Daoy (cell line): ENCODE data around the gene YY1AP1. TPM values are rescaled to one million over a fixed set of nuclear protein-coding genes. Genes with fewer than 3 reads are reported as not detected.
"Not testable (repeated sequence)": the region's sequence is repeated elsewhere in the genome, so short reads cannot be mapped to it uniquely, and the experiment has no call there.

ENCODE experiments used
- DNase-seq: peaks from one replicate; pipeline ENCODE4 v3.0.0-alpha.2; 2015; ENCODE audit warnings: low read depth
- total RNA-seq: library from RNA; depleted of rRNA; stranded (reverse); fragments of >200 nt; shearing (Covaris generic); gene quantifications from 2 replicates; pipeline ENCODE4 v1.2.3, GENCODE V29; 2014

Gene YY1AP1
- total RNA-seq, 1 experiment from 2014 or later: 27.5 TPM

DNA sequence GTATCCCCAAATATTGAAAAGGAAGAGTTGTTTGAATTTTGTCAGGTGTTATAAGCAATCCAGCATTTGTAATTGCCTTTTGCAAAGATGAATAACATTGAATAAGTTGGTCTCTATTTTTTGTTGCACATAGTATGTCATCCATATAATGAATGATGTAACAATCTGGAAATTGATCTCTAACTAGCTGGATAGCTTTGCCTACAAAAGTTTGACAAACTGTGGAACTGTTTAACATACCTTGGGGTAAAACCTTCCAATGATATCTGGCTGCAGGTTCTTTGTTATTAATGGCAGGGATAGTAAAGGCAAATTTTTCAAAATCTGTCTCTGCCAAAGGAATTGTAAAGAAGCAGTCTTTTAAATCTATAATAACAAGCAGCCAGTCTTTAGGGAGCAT is 8.0 kb upstream of the YY1AP1 start:
- no peak for DNase-seq

DNA sequence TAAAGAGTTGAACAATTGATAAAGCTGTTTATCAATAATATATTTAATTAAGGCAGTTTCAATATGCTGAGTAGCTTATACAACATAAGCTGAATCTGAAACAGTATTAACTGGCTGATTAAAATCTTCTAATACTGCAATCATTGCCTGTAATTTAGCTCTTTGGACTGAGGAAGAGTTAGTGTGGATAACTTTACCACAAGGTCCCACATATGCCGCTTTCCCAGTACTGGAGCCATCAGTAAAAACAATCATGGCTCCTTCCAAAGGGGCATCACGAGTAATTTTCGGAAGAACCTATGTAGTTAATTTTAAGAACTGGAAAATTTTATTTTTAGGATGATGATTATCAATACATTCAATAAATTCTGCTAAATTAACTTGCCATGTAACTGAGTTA is 7.0 kb upstream of the YY1AP1 start:
- DNase-seq: no peak

DNA sequence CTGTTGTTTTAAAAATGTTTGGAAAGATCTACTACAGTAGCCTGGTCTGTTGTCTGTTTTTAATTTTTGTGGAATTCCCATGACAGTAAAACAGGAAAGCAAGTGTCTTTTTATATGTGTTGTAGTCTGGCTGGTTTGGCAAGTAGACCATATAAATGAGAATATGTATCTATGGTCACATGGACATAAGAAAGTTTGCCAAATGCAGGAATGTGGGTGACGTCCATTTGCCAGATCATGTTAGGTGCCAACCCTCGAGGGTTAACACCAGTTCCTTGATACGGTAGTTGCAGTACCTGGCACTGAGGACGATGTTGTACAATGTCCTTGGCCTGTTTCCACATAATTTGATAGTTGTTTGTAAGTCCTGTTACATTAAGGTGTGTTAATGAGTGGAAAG is 6.5 kb upstream of the YY1AP1 start:
- DNase-seq: no peak

DNA sequence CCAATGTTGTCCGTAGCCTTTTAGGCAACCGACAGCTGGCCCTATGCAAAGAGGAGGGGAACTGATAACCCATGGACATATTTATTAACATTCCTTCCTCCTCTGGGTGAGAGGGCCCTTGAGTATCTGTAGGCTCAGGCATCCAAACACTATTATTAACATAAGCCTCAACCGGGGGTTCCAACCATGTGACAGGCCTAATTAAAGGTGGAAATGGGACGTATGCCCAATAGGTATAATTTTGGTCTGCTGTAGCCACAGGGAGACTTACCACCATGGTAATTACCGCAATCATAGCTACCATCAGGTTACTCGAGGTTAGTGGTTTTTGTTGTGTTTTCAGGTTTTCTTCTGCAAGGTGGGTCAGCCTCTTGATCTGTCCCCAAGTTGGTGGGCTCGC is 5.6 kb upstream of the YY1AP1 start:
- DNase-seq: no peak

DNA sequence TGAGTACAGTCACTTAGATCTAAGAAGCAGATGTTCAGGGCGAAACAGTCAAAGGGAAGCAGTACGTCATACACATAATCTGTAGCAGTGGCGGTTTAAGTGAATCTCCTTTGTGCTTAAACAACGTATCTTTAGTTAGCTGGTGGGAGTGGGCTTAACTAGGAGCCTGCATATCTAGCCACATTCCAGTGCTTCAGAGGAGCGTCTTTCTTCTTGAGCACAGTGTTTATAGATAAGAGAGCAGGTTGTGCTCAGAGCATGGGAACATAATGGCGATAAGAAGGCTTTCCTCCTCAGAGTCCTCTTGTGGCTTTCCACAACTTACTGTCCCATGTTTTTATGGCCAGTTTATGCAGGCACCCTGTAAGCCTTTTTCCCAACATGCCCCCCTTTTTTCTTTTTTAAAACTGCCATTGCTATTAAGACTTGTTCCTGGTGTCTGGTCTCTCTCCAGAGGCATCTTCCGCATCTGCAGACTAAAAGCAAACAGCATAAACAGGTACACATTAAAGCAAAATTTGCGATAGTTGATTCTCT is 3.5 kb upstream of the YY1AP1 start:
- no peak for DNase-seq

DNA sequence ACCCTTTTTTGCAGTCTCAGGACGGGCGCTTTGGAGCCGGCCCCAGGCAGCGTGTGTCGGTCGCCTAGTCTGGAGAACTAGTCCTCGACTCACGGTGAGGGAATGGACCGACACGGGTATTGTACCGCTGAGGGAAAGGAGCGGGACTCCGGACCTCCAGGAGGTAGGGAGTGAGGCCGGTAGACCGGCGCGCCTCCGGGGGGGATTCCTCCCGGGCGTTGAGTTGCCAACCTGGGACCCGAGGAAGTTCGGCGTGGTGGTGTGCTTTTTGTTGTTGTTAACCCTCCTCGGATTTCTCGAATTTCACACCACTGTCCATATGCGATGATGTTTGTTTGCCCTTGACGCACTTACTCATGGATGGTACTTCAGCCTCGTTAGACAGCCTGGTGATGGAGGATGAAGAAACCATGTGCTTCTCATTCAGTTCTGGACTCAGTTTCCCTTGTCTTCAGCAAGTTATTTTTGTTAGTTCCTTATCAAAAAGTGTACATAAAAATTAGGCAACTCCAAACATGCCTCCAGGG is 570 bp upstream of the YY1AP1 start, which contains the start of gene DAP3:
DAP3 (plus strand) TSS at position 11 of the 527 bp plus-strand sequence. CDS start 20,689 bp downstream, outside the sequence.
- DNase-seq: not testable (repeated sequence)

DNA sequence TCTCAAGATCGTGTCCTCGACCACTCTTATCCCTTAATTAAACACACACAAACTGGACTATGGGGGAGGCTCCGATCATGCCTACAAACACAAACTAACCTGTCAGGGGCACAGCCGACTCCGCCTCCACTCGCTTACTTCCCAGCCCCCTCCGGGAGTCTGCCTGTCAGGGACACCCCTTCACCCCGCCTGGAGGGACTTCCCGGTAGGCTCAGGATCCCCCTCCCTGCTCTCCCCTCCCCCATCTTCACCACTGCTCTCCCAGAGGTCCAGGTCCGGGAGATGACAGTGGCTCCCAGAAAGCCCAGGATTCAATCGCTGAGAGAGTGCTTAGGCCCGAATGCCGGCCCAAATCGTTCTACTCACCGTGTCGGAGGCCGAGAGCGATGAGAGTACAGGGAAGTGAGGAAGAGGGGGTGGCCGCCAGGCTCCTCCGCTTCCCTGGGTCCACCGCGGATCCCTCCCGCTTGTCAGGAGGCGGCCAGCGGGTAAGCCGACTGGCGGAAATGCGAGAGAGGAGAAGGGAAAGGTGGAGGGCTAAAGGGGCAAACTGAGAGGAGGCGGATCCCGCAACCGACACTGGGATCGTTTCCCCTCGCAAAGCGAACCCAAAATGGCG is 760 bp downstream of the YY1AP1 start:
- DNase-seq: not testable (repeated sequence)

DNA sequence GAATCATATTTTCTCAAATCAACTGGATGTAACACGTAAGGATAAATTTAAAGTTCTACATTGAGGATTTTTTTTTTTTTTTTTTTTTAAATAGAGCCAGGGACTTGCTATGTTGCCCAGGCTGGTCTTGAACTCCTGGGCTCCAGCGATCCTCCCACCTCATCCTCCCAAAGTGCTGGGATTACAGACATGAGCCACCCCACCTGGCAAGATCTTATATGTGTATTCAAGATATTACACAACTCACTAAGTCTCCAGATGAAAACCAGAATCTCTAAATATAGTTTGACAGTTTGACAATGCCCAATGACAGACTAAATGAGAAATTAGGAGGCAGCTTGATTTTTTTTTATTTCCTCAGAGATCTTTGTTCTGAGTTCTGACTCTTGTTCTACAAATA is 6.8 kb downstream of the YY1AP1 start:
- no peak for DNase-seq

DNA sequence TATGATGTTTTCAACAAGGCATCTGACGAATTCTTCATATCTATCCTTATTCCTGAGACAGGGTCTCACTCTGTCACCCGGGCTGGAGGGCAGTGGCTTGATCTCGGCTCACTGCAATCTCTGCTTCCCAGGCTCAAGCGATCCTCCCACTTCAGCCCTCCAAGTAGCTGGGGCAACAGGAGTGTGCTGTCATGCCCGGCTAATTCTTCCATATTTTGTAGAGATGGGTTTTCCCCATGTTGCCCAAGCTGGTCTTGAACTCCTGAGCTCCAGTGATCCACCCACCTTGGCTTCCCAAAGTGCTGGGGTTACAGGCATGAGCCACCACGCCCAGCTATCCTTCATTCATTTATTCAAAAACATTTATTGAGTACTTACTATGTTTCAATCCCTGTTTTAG is 8.0 kb downstream of the YY1AP1 start:
- DNase-seq: no peak

DNA sequence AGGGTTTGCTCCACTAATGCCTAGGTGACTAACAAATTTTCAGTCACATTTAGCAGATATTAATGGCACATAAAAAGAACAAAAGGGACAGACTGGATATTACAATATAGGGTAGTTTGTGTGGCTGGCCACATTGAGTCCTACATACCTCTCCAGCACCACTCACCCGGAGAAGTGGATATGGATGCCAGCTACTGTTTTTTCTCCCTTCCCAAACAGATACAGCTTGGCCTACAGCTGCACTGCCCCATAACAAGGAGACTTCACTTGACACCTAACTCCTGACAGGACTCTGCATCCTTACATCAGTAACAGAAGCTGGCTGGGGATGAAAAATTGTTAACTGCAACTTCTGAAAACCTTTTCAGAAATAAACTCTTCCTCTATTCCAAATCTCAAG is 9.6 kb downstream of the YY1AP1 start:
- DNase-seq: not testable (repeated sequence)

DNA sequence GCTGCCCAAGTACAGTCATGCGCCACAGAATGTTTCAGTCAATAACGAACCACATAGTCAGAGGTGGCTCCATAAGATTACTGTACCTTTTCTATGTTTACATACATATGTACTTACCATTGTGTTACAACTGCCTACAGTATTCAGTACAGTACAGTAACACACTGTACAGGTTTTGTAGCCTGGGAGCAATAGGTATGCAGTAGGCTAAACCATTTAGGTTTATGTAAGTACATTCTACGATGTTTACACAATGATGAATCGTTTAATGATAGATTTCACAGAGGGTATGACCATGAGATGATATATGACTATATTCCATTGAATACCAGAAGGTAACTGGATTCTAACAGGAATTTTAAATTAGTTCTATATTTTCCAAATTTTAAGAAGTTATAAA is 10.5 kb downstream of the YY1AP1 start:
- DNase-seq: no peak

DNA sequence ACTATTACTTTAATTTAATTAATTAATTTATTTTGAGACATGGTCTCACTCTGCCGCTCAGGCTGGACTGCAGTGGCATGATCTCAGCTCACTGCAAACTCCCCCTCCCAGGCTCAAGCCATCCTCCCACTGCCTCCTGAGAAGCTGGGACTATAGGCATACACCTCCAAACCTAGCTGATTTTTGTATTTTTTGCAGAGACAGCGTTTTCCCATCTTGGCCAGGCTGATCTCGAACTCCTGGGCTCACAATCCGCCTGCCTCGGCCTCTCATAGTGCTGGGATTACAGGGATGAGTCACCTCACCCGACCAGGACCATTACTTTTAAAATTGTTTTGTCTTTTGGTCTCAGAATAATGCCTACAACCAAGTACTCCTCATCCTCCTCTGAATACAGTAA is 15.6 kb downstream of the YY1AP1 start:
- no peak for DNase-seq

DNA sequence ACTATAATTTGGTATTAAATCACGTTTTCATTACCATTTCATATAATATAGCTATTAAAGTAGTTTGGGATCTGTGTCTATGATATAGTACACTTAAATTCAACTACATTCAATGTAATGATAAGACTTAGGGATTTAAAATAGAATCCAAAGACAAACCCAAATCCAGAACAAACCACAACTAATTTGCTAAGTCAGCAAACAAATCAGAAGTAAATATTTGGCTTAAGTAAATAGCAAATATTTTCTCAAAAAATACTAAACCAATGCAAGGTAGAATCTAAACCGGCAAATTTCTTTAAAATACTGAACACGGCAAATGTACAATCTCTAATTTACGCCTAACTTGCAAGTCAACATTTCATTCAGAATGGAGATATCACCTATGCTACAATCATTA is 16.8 kb downstream of the YY1AP1 start:
- no peak for DNase-seq

DNA sequence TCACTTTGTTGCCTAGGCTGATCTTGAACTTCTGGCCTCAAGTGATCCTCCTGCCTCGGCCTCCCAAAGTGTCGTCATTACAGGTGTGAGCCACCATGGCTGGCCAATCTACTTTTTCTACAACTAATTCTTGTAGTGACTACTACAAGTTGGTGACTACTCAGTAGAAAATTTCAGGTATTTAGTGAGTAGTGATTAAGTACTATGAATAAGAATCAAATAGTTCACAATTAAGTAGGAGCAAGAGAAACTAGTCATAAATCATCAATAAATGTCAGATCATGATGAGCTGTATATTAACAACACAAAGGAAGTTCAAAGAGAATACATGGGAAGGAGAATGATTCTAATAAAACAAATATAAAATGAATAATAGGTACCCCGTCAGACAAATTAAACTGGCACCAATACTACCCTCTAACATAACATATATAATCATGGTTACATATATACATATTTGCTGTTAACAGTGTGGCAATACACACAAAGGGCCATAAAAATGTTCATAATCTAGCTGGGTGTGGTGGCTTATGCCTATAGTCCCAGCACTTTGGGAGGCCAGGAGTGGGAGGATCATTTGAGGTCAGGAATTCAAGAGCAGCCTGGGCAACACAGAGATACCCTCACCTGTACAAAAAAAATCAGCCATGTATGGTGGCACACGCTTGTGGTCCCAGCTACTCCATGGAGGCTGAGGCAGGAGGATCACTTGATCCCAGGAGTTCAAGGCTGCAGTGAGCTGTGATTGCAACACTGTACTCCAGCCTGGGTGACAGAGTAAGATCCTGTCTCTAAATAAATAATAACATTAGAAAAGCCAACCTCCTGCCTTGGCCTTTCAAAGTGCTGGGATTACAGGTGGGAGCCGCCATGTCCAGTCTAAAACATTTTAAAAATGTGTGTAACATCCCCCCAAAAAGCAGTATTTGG is 19.1 kb downstream of the YY1AP1 start:
- DNase-seq: no peak

DNA sequence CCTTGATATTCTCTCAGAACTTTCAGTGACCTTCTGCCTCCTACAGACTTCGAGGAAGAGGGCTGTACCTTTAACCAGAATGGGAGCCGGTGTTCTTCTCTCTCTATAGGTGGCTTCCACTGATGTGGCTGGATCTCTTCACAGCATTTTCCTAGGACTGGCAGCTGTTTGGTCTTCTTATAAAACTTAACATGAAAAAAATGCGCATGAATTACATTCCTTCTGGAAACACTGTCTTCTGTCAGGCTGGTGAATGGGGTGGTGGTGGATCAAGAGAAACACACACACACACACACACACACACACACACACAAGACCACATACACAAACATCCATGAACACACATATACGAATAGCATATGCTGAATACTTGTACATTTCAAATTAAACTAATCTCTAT is 27.3 kb downstream of the YY1AP1 start:
- not testable (repeated sequence) for DNase-seq

DNA sequence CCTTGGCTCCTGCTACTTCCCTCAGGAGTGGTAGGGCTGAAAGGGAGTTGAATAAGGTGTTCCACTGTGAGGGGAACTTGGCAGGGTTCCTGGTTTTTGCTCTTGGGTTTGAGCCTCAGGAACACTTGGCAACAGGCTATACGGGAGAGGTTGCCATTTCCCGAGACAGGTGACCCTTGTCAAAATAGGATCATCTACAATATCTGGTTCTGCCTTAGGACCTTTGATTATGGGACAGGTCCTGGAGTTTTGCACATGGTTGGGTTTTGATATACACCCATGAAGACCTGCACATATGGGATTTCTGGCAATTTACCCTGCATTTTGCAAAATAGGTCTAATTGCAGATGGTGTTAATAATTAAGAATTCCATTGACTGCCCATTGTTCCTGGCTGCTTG is 31.1 kb downstream of the YY1AP1 start:
- DNase-seq: no peak

DNA sequence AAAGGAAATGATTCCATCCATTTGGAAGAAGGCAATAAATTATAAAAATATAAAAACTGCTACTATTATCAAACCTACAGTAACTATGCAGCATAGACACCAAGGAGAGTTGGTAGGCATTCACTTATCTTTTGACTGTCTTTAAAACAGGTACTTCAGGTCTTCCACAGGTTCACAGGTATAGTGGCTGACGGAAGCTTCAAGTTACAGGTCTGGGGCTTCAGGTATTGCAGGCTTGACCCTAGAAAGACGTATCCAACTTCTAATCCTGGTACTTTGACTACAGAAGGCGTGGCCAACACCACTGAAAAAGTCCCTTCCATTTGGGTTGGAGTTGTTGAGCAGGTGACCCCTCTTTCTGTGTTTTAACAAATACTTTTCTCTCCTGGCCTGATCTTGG is 35.6 kb downstream of the YY1AP1 start:
- DNase-seq: no peak

DNA sequence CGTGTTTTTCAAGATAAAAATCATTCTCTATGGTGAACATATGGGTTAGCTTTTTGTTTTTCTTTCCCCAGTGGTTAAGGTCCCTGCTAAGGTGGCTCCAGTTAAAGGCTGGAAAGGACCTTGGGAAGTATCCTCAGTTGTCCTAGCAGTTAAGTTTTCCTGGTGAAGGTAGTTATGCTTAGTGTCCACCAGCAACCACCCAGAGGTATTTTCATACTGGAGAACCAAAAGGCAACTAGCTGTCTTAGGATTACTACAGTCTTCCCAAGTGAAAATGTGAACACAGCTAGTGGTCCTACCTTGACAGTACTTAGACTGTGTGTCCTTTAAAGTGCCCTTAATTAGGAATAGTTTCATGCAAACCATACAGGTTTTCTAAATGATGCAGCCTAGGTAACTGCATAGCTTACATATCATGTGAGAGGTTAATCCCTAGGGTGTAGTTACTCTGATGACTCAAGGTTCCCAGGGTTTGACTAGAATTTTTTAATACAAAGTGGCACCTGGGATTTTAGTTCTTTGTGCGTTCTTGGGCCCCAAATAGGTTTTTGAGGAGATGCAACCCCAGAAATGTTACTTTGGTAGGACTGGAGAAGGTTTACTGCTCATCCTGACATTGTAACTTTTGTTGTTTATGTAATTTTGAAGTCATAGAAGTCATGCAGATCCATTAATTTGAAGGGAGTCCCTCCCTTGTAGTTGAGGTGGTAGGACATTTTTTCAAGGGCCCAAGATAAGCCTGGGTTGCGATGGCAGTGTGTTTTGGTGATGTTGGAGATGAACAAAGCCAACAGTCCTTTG is 36.5 kb downstream of the YY1AP1 start:
- peak; percentile 42 for DNase-seq

DNA sequence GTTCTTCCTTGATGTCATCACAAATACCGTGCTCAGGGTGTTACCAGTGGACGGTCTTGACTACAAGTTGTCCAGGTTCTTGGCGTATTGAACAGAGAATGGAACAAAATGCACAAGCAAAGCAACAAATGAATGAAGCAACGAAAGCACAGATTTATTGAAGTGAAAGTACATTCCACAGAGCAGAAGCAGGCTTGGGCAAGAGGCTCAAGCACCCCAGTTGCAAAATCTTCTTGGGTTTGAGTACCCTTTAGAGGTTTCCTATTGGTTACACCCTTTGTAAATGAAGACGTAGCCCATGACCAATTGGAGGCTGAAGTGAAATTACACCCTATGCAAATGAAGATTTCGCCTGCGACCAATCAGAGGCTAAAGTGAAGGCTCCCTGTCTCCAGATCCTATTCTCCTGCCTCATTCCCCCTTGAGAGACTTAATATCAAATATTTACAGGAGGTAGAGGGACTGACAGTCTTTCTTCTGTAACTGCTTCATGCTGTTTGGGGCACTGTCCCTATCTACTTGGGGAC is 38.3 kb downstream of the YY1AP1 start:
- no peak for DNase-seq

DNA sequence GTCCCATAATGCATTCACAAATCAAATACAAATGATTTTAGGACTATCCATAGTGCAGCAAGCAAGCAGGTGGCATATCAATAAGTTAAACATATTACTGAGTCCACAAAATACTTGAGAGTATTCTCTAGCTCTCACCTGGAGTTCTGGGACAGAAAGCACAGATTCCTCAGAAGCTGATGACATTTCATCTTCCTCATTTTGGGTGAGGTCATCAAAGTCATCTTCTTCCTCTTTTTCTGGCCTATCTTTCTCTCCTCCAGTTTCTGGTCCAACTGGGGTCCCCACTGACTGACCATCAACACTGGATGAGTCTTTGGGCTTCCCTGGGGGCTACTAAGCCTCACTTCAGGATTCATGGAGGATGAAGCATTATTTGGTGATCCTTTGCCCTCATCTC is 38.9 kb downstream of the YY1AP1 start:
- no peak for DNase-seq
